Smooth muscle cell of trachea (primary cell): Measurements from ENCODE around the gene ZNF468. TPM values are rescaled to one million over a fixed set of nuclear protein-coding genes. Genes with fewer than 3 reads are reported as not detected.

Source experiments
- total RNA-seq: library from RNA; depleted of rRNA; stranded (reverse); fragments of >200 nt; gene quantifications from 2 replicates; pipeline ENCODE4 v1.2.1, GENCODE V29; 2014

ZNF468 gene
- total RNA-seq, result 15.7 and 19.4 TPM in 2 replicates

GRCh38 chr19:52857378-52858191 is at the start of gene ZNF468:
ZNF468 (minus strand) TSS chr19:52857619; CDS start chr19:52854272, 3,347 bp downstream.

GRCh38 chr19:52897138-52897935 is 39.9 kb upstream of the ZNF468 start, which contains the start of gene ZNF320:
ZNF320 (minus strand) TSS chr19:52897635; CDS start chr19:52890255, 7,380 bp downstream.

GRCh38 chr19:52821204-52821960 is 36.0 kb downstream of the ZNF468 start, which contains the start of gene ZNF28:
ZNF28 (minus strand) TSS chr19:52821633; CDS start chr19:52817958, 3,675 bp downstream.

Other genes with a start within 250 kb of the ZNF468 start
- gene ZNF83, start 219.3 kb downstream of the ZNF468 start, total RNA-seq, result 50.6 and 56.7 TPM in 2 replicates
- 15.4 and 16.9 TPM in 2 replicates for gene ZNF611, start 122.6 kb downstream of the ZNF468 start, total RNA-seq
- 3.3 and 4.7 TPM in 2 replicates for gene ZNF600, start 70.8 kb downstream of the ZNF468 start, total RNA-seq
- gene ZNF28, start 36.0 kb downstream of the ZNF468 start, total RNA-seq, result 8.7 and 14.4 TPM in 2 replicates
- 14.8 and 16.2 TPM in 2 replicates for gene ZNF320, start 40.0 kb upstream of the ZNF468 start, total RNA-seq
- 2.6 and 8.9 TPM in 2 replicates for gene ZNF888, start 65.8 kb upstream of the ZNF468 start, total RNA-seq
- gene ZNF816, start 105.3 kb upstream of the ZNF468 start, total RNA-seq, result 11.1 and 12.9 TPM in 2 replicates
- gene ERVV-1, start 156.3 kb upstream of the ZNF468 start, total RNA-seq, result not detected in 2 replicates
- gene ERVV-2, start 187.1 kb upstream of the ZNF468 start, total RNA-seq, result not detected in 2 replicates
- 29.2 and 37.7 TPM in 2 replicates for gene ZNF160, start 245.8 kb upstream of the ZNF468 start, total RNA-seq